GM12891 (cell line): ENCODE measurements around the gene OR10H5.

Source experiments
- PAX5 ChIP-seq: IDR thresholded peaks from 2 replicates; pipeline ENCODE4 v1.6.1; 2011; ENCODE audit warnings: low read length, moderate library complexity, mild to moderate bottlenecking; ENCODE audit not compliant: insufficient read depth, severe bottlenecking
- POLR2A ChIP-seq: IDR thresholded peaks from 2 replicates; pipeline ENCODE4 v1.6.1; 2011; ENCODE audit warnings: low read depth, low read length, control low read depth
- POLR2AphosphoS5 ChIP-seq: IDR thresholded peaks from 2 replicates; pipeline ENCODE4 v1.6.1; 2011; ENCODE audit warnings: low read depth, low read length, control low read depth
- POU2F2 ChIP-seq: IDR thresholded peaks from 2 replicates; pipeline ENCODE4 v1.6.1; 2011; ENCODE audit warnings: low read depth, mild to moderate bottlenecking, control low read depth, low read length, moderate library complexity
- SPI1 ChIP-seq: IDR thresholded peaks from 2 replicates; pipeline ENCODE4 v1.6.1; 2011; ENCODE audit warnings: low read depth, low read length, control low read depth
- TAF1 ChIP-seq: IDR thresholded peaks from 2 replicates; pipeline ENCODE4 v1.6.1; 2011; ENCODE audit warnings: low read depth, low read length, control low read depth

DNA sequence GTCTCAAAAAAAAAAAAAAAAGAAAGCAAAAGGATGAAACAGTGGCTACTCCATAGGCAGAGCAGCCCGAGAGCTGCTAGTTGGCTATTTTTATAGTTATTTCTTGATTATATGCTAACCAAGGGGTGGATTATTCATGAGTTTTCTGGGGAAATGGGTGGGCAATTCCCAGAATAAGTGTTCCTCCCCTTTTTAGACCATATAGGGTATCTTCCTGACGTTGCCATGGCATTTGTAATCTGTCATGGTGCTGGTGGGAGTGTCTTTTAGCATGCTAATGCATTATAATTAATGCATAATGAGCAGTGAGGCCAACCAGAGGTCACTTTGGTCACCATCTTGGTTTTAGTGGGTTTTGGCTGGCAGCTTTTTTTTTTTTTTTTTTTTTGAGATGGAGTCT lies 53.4 kb downstream of the OR10H5 start:
- no peak for TF ChIP-seq POLR2A
- no peak for TF ChIP-seq POLR2AphosphoS5
- no peak for TF ChIP-seq SPI1
- no peak for TF ChIP-seq TAF1
- no peak for TF ChIP-seq PAX5
- no peak for TF ChIP-seq POU2F2
